Measurements from ENCODE around the gene NINJ2. TPM values are rescaled to one million over a fixed set of nuclear protein-coding genes. Genes with fewer than 3 reads are reported as not detected.

The NINJ2 gene
- total and polyA plus RNA-seq, 10 of the 15 experiments (the other 5 are each of a cell fraction or from before 2014, with no cell fraction given) = 8.9 to 51.6 (median 21.3) TPM

DNA sequence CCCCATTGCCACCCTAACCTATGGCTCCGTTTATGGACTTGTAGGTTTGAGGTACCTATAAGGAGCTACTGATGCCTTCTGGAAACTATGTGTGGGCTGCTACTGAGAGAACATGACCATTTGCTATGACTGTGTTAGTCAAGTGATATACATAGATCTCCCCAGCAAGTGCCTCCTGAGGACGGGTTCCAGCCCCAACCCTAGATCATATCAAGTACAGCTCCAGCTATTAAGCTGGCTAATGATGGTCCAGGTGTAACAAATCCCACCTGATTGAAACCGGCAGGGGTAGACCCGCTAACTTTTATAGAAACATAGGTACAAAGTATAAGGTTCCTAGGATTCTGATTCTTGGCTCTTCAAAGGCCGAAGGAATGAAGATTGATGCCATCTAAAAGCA, 23.7 kb downstream of the NINJ2 start:
- ChIA-PET SMC1A (ENCODE audit: uncharacterized antibody, unreplicated experiment) (interaction anchor here (0.9 to 1.5 kb wide), 7 partner anchors 9 to 111 kb away, joined by 3 to 12 read pairs (median 8); no protein-coding TSS in a partner anchor), CTCF (interaction anchor here (0.8 to 1.0 kb wide), 2 partner anchors 61 to 124 kb away, joined by 3 to 4 read pairs; no protein-coding TSS in a partner anchor), POLR2A (interaction anchor here (1.0 to 1.3 kb wide), 2 partner anchors 37 to 110 kb away, joined by 3 to 5 read pairs; no protein-coding TSS in a partner anchor), RAD21 (ENCODE audit: unreplicated experiment) (interaction anchor here (0.8 to 1.9 kb wide), 6 partner anchors 17 to 115 kb away, joined by 3 to 16 read pairs (median 4); no protein-coding TSS in a partner anchor)
- FAIRE-seq (no peak), DNase-seq (ENCODE audit: low read depth, low spot score) (no peak), ATAC-seq (peak; percentile 26)
- no TSS peak for BruUV-seq (replicated peaks)
- Histone ChIP-seq H3K27me3 (replicated peaks in 1 of 2; ENCODE audit: control insufficient read depth in 2 of 2, insufficient read depth in 2 of 2, low read length in 1 of 2) (no peaks in the 10 kb centered on the region), H3K4me2 (ENCODE audit: control insufficient read depth, insufficient read depth) (peak overlapping the region; percentile 26; the same call in 1 of the 2 replicates), H3K36me3 (ENCODE audit: control insufficient read depth in 2 of 2, insufficient read depth in 2 of 2, low read length in 1 of 2) (no peaks in the 10 kb centered on the region), H3K9me3 (replicated peaks; ENCODE audit: control insufficient read depth, insufficient read depth, low read length) (no peaks in the 10 kb centered on the region), H3K79me2 (ENCODE audit: control insufficient read depth, insufficient read depth, low read length) (peaks cover 13% of the 10 kb centered on the region), H3K4me1 (ENCODE audit: control insufficient read depth, insufficient read depth, low read length) (peaks cover 30% of the 10 kb centered on the region), H3K9ac (ENCODE audit: control insufficient read depth, insufficient read depth, low read length) (no peak overlapping the region), H4K20me1 (ENCODE audit: control insufficient read depth, insufficient read depth) (no peaks in the 10 kb centered on the region), H3K27ac (ENCODE audit: control insufficient read depth, insufficient read depth) (peak overlapping the region; percentile 47), H2AFZ (ENCODE audit: control insufficient read depth, low read depth, low read length) (peak overlapping the region; percentile 35; the same call in 1 of the 2 replicates), H3K4me3 (no peak overlapping the region)
- WGBS (ENCODE audit: insufficient coverage, insufficient replicate concordance, low lambda C conversion rate, missing lambda C conversion rate) = 34% methylated on average over 5 of the region's 5 CpGs
- in situ Hi-C loops (cut with MboI) = no loop called here
- TF ChIP-seq NR2C2 (IDR thresholded peaks at IDR 0.05; ENCODE audit: borderline replicate concordance, control insufficient read depth, insufficient read length, low read depth) (no peak), ZBTB33 (IDR thresholded peaks at IDR 0.05) (peak; percentile 81), HCFC1 (IDR thresholded peaks at IDR 0.05; ENCODE audit: low read length) (no peak), PKNOX1 (IDR thresholded peaks at IDR 0.05) (no peak), GATAD2B (conservative IDR thresholded peaks at IDR 0.05; ENCODE audit: low read depth) (no peak), DPF2 (IDR thresholded peaks at IDR 0.05) (no peak), CREM (IDR thresholded peaks at IDR 0.05; ENCODE audit: low read depth) (no peak), NFYB (IDR thresholded peaks at IDR 0.05; ENCODE audit: insufficient read depth, low read depth, low read length) (no peak), KAT2A (conservative IDR thresholded peaks at IDR 0.05; ENCODE audit: control insufficient read depth, low read depth, low read length) (no peak), RUNX3 (IDR thresholded peaks at IDR 0.05; ENCODE audit: low read length) (0 out of 2 replicates have a peak, but pooled peaks have one; percentile 10)
- TF ChIP-seq, protein P1, sequence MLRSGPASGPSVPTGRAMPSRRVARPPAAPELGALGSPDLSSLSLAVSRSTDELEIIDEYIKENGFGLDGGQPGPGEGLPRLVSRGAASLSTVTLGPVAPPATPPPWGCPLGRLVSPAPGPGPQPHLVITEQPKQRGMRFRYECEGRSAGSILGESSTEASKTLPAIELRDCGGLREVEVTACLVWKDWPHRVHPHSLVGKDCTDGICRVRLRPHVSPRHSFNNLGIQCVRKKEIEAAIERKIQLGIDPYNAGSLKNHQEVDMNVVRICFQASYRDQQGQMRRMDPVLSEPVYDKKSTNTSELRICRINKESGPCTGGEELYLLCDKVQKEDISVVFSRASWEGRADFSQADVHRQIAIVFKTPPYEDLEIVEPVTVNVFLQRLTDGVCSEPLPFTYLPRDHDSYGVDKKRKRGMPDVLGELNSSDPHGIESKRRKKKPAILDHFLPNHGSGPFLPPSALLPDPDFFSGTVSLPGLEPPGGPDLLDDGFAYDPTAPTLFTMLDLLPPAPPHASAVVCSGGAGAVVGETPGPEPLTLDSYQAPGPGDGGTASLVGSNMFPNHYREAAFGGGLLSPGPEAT (IDR thresholded peaks at IDR 0.05; ENCODE audit: low read depth) = no peak
- TF ChIP-seq, protein P2, sequence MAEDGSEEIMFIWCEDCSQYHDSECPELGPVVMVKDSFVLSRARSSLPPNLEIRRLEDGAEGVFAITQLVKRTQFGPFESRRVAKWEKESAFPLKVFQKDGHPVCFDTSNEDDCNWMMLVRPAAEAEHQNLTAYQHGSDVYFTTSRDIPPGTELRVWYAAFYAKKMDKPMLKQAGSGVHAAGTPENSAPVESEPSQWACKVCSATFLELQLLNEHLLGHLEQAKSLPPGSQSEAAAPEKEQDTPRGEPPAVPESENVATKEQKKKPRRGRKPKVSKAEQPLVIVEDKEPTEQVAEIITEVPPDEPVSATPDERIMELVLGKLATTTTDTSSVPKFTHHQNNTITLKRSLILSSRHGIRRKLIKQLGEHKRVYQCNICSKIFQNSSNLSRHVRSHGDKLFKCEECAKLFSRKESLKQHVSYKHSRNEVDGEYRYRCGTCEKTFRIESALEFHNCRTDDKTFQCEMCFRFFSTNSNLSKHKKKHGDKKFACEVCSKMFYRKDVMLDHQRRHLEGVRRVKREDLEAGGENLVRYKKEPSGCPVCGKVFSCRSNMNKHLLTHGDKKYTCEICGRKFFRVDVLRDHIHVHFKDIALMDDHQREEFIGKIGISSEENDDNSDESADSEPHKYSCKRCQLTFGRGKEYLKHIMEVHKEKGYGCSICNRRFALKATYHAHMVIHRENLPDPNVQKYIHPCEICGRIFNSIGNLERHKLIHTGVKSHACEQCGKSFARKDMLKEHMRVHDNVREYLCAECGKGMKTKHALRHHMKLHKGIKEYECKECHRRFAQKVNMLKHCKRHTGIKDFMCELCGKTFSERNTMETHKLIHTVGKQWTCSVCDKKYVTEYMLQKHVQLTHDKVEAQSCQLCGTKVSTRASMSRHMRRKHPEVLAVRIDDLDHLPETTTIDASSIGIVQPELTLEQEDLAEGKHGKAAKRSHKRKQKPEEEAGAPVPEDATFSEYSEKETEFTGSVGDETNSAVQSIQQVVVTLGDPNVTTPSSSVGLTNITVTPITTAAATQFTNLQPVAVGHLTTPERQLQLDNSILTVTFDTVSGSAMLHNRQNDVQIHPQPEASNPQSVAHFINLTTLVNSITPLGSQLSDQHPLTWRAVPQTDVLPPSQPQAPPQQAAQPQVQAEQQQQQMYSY (CRISPR knock-in tag; IDR thresholded peaks at IDR 0.05) = no peak
- intact Hi-C loops (cut with micrococcal nuclease; ENCODE audit: unreplicated experiment) = no loop called here

Data from GM12878 (cell line).